GM19372 (cell line): ENCODE data around the gene CAPN5.
"Not testable (repeated sequence)": the region's sequence is repeated elsewhere in the genome, so short reads cannot be mapped to it uniquely, and the experiment has no call there.

ENCODE experiments used
- ATAC-seq: cut with Tn5 transposase; IDR thresholded peaks from one replicate; pipeline ENCODE4 v1.9.1; 2021; ENCODE audit warnings: mild to moderate bottlenecking, low read depth, moderate library complexity; ENCODE audit not compliant: unreplicated experiment

CAPN5 gene

GRCh38 chr11:77042111-77042726 lies 24.6 kb upstream of the CAPN5 start:
- ATAC-seq: no peak

GRCh38 chr11:77044356-77044755 lies 22.4 kb upstream of the CAPN5 start:
- no peak for ATAC-seq

- ATAC-seq: no peak
Measured at GRCh38 chr11:77044886-77045285, 21.9 kb upstream of the CAPN5 start.

GRCh38 chr11:77046060-77046501 lies 20.7 kb upstream of the CAPN5 start:
- ATAC-seq: no peak

- ATAC-seq: peak; percentile 85
Measured at GRCh38 chr11:77047007-77047927, 19.5 kb upstream of the CAPN5 start.

GRCh38 chr11:77047928-77048446 lies 18.8 kb upstream of the CAPN5 start:
- ATAC-seq: not testable (repeated sequence)

GRCh38 chr11:77049026-77049425 lies 17.7 kb upstream of the CAPN5 start:
- ATAC-seq: no peak

GRCh38 chr11:77051511-77051910 lies 15.3 kb upstream of the CAPN5 start:
- no peak for ATAC-seq

- ATAC-seq: no peak
Measured at GRCh38 chr11:77052518-77052917, 14.3 kb upstream of the CAPN5 start.

- no peak for ATAC-seq
Measured at GRCh38 chr11:77053217-77054015, 13.4 kb upstream of the CAPN5 start.

GRCh38 chr11:77054084-77054483 lies 12.7 kb upstream of the CAPN5 start:
- no peak for ATAC-seq

- ATAC-seq: no peak
Measured at GRCh38 chr11:77055101-77055561, 11.6 kb upstream of the CAPN5 start.

GRCh38 chr11:77055913-77056312 lies 10.9 kb upstream of the CAPN5 start:
- ATAC-seq: no peak

- ATAC-seq: no peak
Measured at GRCh38 chr11:77056814-77057402, 9.9 kb upstream of the CAPN5 start.

- no peak for ATAC-seq
Measured at GRCh38 chr11:77057938-77058474, 8.8 kb upstream of the CAPN5 start.

GRCh38 chr11:77058900-77059299 lies 7.9 kb upstream of the CAPN5 start:
- ATAC-seq: no peak

GRCh38 chr11:77059806-77060205 lies 7.0 kb upstream of the CAPN5 start:
- no peak for ATAC-seq

- no peak for ATAC-seq
Measured at GRCh38 chr11:77060234-77060633, 6.5 kb upstream of the CAPN5 start.

- ATAC-seq: not testable (repeated sequence)
Measured at GRCh38 chr11:77061258-77061657, 5.5 kb upstream of the CAPN5 start.

- ATAC-seq: no peak
Measured at GRCh38 chr11:77062924-77063323, 3.8 kb upstream of the CAPN5 start.
